KMS-11 (cell line): ENCODE data around the gene FOXE3.

Experiments used
- H2AFZ ChIP-seq: fragments of 200-600 bp; sonication (generic); 2 replicates; pipeline ENCODE4 v1.6.1; 2016; ENCODE audit warnings: antibody characterized with exemption, mixed run types, low read depth
- H3K27ac ChIP-seq: fragments of 200-600 bp; sonication (generic); 2 replicates; pipeline ENCODE4 v1.6.1; 2016; ENCODE audit warnings: mild to moderate bottlenecking, mixed run types
- H3K27me3 ChIP-seq: fragments of 200-600 bp; sonication (generic); 2 replicates; pipeline ENCODE4 v1.6.1; 2017; ENCODE audit warnings: mild to moderate bottlenecking, low read depth, mixed run types, moderate library complexity; ENCODE audit not compliant: insufficient read depth
- H3K36me3 ChIP-seq: fragments of 200-600 bp; sonication (generic); 2 replicates; pipeline ENCODE4 v1.6.1; 2017; ENCODE audit warnings: mild to moderate bottlenecking, mixed run types; ENCODE audit not compliant: insufficient read depth
- H3K4me1 ChIP-seq: fragments of 200-600 bp; sonication (generic); 2 replicates; pipeline ENCODE4 v1.6.1; 2016; ENCODE audit warnings: mild to moderate bottlenecking, low read depth, mixed run types; ENCODE audit not compliant: poor library complexity, severe bottlenecking
- H3K4me2 ChIP-seq: fragments of 200-600 bp; sonication (generic); 2 replicates; pipeline ENCODE4 v1.7.0; 2016; ENCODE audit warnings: mild to moderate bottlenecking, mixed run types
- H3K4me3 ChIP-seq: fragments of 200-600 bp; sonication (generic); IDR thresholded peaks from 2 replicates; pipeline ENCODE4 v1.6.1; 2017; ENCODE audit warnings: low read depth, low read length, mixed read lengths; ENCODE audit not compliant: insufficient read depth
- H3K79me2 ChIP-seq: fragments of 200-600 bp; sonication (generic); 2 replicates; pipeline ENCODE4 v1.6.1; 2016; ENCODE audit warnings: low read depth, mixed run types; ENCODE audit not compliant: insufficient read depth
- H3K9ac ChIP-seq: fragments of 200-600 bp; sonication (generic); 2 replicates; pipeline ENCODE4 v1.6.1; 2016; ENCODE audit warnings: mild to moderate bottlenecking, mixed run types
- H4K20me1 ChIP-seq: fragments of 200-600 bp; sonication (generic); 2 replicates; pipeline ENCODE4 v1.6.1; 2016; ENCODE audit warnings: mild to moderate bottlenecking, mixed run types; ENCODE audit not compliant: insufficient read depth
- CTCF ChIP-seq: fragments of 200-600 bp; sonication (generic); conservative IDR thresholded peaks from 2 replicates; pipeline ENCODE4 v1.6.1; 2017; ENCODE audit warnings: low read depth, mild to moderate bottlenecking, antibody characterized with exemption, low read length, moderate library complexity, mixed read lengths

The FOXE3 gene

GRCh38 chr1:47431534-47431933 lies 15.4 kb downstream of the FOXE3 start:
- peaks cover 10% of the 10 kb centered on the region; the same call in 1 of the 2 replicates for H3K79me2 ChIP-seq
- no peaks in the 10 kb centered on the region for H3K27me3 ChIP-seq
- no peak overlapping the region for H3K9ac ChIP-seq
- H3K27ac ChIP-seq = no peak overlapping the region
- H3K36me3 ChIP-seq = no peaks in the 10 kb centered on the region
- no peak for TF ChIP-seq CTCF
- H3K4me3 ChIP-seq = no peak overlapping the region
- no peak overlapping the region for H2AFZ ChIP-seq
- H3K4me2 ChIP-seq = no peak overlapping the region
- H3K4me1 ChIP-seq = peaks cover 8% of the 10 kb centered on the region
- H4K20me1 ChIP-seq = no peaks in the 10 kb centered on the region

- H4K20me1 ChIP-seq = no peaks in the 10 kb centered on the region
- H3K36me3 ChIP-seq = no peaks in the 10 kb centered on the region
- no peak overlapping the region for H3K9ac ChIP-seq
- H3K4me1 ChIP-seq = peaks cover 8% of the 10 kb centered on the region
- peaks cover 10% of the 10 kb centered on the region; the same call in 1 of the 2 replicates for H3K79me2 ChIP-seq
- H3K4me2 ChIP-seq = no peak overlapping the region
- no peak for TF ChIP-seq CTCF
- H3K27ac ChIP-seq = no peak overlapping the region
- no peak overlapping the region for H2AFZ ChIP-seq
- no peaks in the 10 kb centered on the region for H3K27me3 ChIP-seq
- H3K4me3 ChIP-seq = no peak overlapping the region
Measured at GRCh38 chr1:47432071-47433036, 16.3 kb downstream of the FOXE3 start.

- TF ChIP-seq CTCF = no peak
- Histone ChIP-seq H3K36me3 (no peaks in the 10 kb centered on the region), H3K9ac (no peak overlapping the region), H3K4me1 (peaks cover 8% of the 10 kb centered on the region), H2AFZ (no peak overlapping the region), H3K27me3 (no peaks in the 10 kb centered on the region), H4K20me1 (no peaks in the 10 kb centered on the region), H3K4me3 (no peak overlapping the region), H3K4me2 (no peak overlapping the region), H3K27ac (no peak overlapping the region), H3K79me2 (peaks cover 10% of the 10 kb centered on the region; the same call in 1 of the 2 replicates)
Measured at GRCh38 chr1:47433037-47433421, 16.9 kb downstream of the FOXE3 start.

GRCh38 chr1:47433477-47434050 lies 17.5 kb downstream of the FOXE3 start:
- H3K27me3 ChIP-seq = no peaks in the 10 kb centered on the region
- H4K20me1 ChIP-seq = no peaks in the 10 kb centered on the region
- no peaks in the 10 kb centered on the region for H3K36me3 ChIP-seq
- peaks cover 10% of the 10 kb centered on the region; the same call in 1 of the 2 replicates for H3K79me2 ChIP-seq
- H3K9ac ChIP-seq = no peak overlapping the region
- H3K27ac ChIP-seq = no peak overlapping the region
- no peak overlapping the region for H2AFZ ChIP-seq
- peaks cover 8% of the 10 kb centered on the region for H3K4me1 ChIP-seq
- H3K4me2 ChIP-seq = no peak overlapping the region
- no peak for TF ChIP-seq CTCF
- no peak overlapping the region for H3K4me3 ChIP-seq
